GM19351 (cell line): Measurements from ENCODE around the gene PXT1.
"Not testable (repeated sequence)": the region's sequence is repeated elsewhere in the genome, so short reads cannot be mapped to it uniquely, and the experiment has no call there.

Experiments used
- ATAC-seq: cut with Tn5 transposase; IDR thresholded peaks from one replicate; pipeline ENCODE4 v1.9.1; 2021; ENCODE audit warnings: mild to moderate bottlenecking, moderate library complexity; ENCODE audit not compliant: unreplicated experiment

Gene PXT1

GRCh38 chr6:36371211-36371610 is 71.4 kb downstream of the PXT1 start:
- ATAC-seq, result no peak

GRCh38 chr6:36370638-36371037 is 72.0 kb downstream of the PXT1 start:
- no peak for ATAC-seq

GRCh38 chr6:36368921-36369865 is 73.5 kb downstream of the PXT1 start:
- no peak for ATAC-seq

- no peak for ATAC-seq
These were observed 74.2 kb downstream of the PXT1 start for GRCh38 chr6:36368421-36368820.

- ATAC-seq, result no peak
These were observed 74.9 kb downstream of the PXT1 start for GRCh38 chr6:36367743-36368142.

GRCh38 chr6:36364669-36365479 is 77.8 kb downstream of the PXT1 start:
- no peak for ATAC-seq

- not testable (repeated sequence) for ATAC-seq
These were observed 78.5 kb downstream of the PXT1 start for GRCh38 chr6:36364061-36364635.

GRCh38 chr6:36363371-36363752 is 79.3 kb downstream of the PXT1 start:
- not testable (repeated sequence) for ATAC-seq

GRCh38 chr6:36362551-36363370 is 79.9 kb downstream of the PXT1 start:
- ATAC-seq, result no peak

GRCh38 chr6:36361071-36361470 is 81.6 kb downstream of the PXT1 start:
- no peak for ATAC-seq

- no peak for ATAC-seq
These were observed 82.2 kb downstream of the PXT1 start for GRCh38 chr6:36360241-36361054.

- ATAC-seq, result no peak
These were observed 84.3 kb downstream of the PXT1 start for GRCh38 chr6:36358226-36358915.

- no peak for ATAC-seq
These were observed 84.8 kb downstream of the PXT1 start for GRCh38 chr6:36357872-36358225.

GRCh38 chr6:36355819-36356218 is 86.8 kb downstream of the PXT1 start:
- no peak for ATAC-seq

GRCh38 chr6:36353411-36353915 is 89.2 kb downstream of the PXT1 start:
- no peak for ATAC-seq

GRCh38 chr6:36352477-36353157 is 90.0 kb downstream of the PXT1 start:
- no peak for ATAC-seq

- ATAC-seq, result no peak
These were observed 91.7 kb downstream of the PXT1 start for GRCh38 chr6:36350681-36351571.

GRCh38 chr6:36350082-36350481 is 92.6 kb downstream of the PXT1 start:
- ATAC-seq, result no peak
